H1 (cell line): ENCODE data around the gene ERP44. TPM values are rescaled to one million over a fixed set of nuclear protein-coding genes. Genes with fewer than 3 reads are reported as not detected.

ENCODE experiments used
- CTCF ChIA-PET: fragments of 300-600 bp; sonication (Branson Sonifier 250); formaldehyde crosslinking; loops from one replicate; lab custom pipeline; 2021; ENCODE audit not compliant: partially characterized antibody; lab: Charles Lee
- POLR2A ChIA-PET: fragments of 300-600 bp; sonication (Branson Sonifier 250); formaldehyde crosslinking; loops from one replicate; lab custom pipeline; 2021; ENCODE audit warnings: inconsistent platforms; ENCODE audit not compliant: partially characterized antibody; lab: Charles Lee
- DNase-seq, 2 experiments: peaks; one replicate each; pipeline versions ENCODE4 v3.0.0 to v3.0.0-alpha.2; 2010 to 2022; ENCODE audit warnings: low spot score in 2 of 2, low read depth in 1 of 2, mixed read lengths in 1 of 2
- FAIRE-seq: peaks from 2 replicates; lab custom pipeline; 2011; peaks lifted over from hg19 to GRCh38; lab: Jason Lieb, UNC
- H2AFZ ChIP-seq: 2 replicates; pipeline ENCODE4 v1.8.1; 2012; ENCODE audit warnings: low read length, inconsistent platforms
- H2AK5ac ChIP-seq: 2 replicates; pipeline ENCODE4 v1.6.1; 2013; ENCODE audit warnings: low read depth, low read length
- H2BK120ac ChIP-seq: replicated peaks from 2 replicates; pipeline ENCODE3; 2013; ENCODE audit warnings: low read depth, low read length, inconsistent platforms
- H2BK12ac ChIP-seq: 2 replicates; pipeline ENCODE4 v1.6.1; 2013; ENCODE audit warnings: low read depth, low read length
- H2BK15ac ChIP-seq: 2 replicates; pipeline ENCODE4 v1.6.1; 2013; ENCODE audit warnings: low read length
- H2BK20ac ChIP-seq: 2 replicates; pipeline ENCODE4 v1.6.1; 2013; ENCODE audit warnings: low read length
- H2BK5ac ChIP-seq: 2 replicates; pipeline ENCODE4 v1.6.1; 2013; ENCODE audit warnings: low read depth, low read length
- H3K14ac ChIP-seq: 2 replicates; pipeline ENCODE4 v1.6.1; 2013; ENCODE audit warnings: inconsistent platforms; ENCODE audit not compliant: insufficient read length
- H3K18ac ChIP-seq: 2 replicates; pipeline ENCODE4 v1.6.1; 2013; ENCODE audit warnings: low read length; ENCODE audit errors: extremely low read depth
- H3K23ac ChIP-seq: 2 replicates; pipeline ENCODE4 v1.6.1; 2013; ENCODE audit warnings: inconsistent platforms; ENCODE audit not compliant: insufficient read length
- H3K23me2 ChIP-seq: 2 replicates; pipeline ENCODE4 v1.6.1; 2013; ENCODE audit warnings: low read depth, low read length
- H3K27ac ChIP-seq: 2 replicates; pipeline ENCODE4 v1.6.1; 2011; ENCODE audit warnings: low read depth, low read length, inconsistent platforms
- H3K27me3 ChIP-seq, 4 experiments: replicated peaks in 1 of 4; 1 replicate in 1 of 4; 2 replicates in 3 of 4; pipeline versions ENCODE4 v1.6.1 to v1.8.1; 2011 to 2013; ENCODE audit warnings: low read length in 3 of 4, mild to moderate bottlenecking in 3 of 4, inconsistent platforms in 2 of 4, mixed read lengths in 2 of 4, moderate library complexity in 1 of 4; ENCODE audit not compliant: control insufficient read depth in 3 of 4, insufficient read depth in 3 of 4; ENCODE audit errors: extremely low read depth in 1 of 4
- H3K36me3 ChIP-seq, 4 experiments: 2 replicates each; pipeline versions ENCODE4 v1.6.1 to v1.8.1; 2011 to 2013; ENCODE audit warnings: mild to moderate bottlenecking in 4 of 4, low read length in 3 of 4, moderate library complexity in 2 of 4, control low read depth in 1 of 4, inconsistent platforms in 1 of 4; ENCODE audit not compliant: insufficient read depth in 4 of 4, control insufficient read depth in 2 of 4
- H3K4ac ChIP-seq: replicated peaks from 2 replicates; pipeline ENCODE3; 2013; ENCODE audit warnings: low read length, low read depth, mixed read lengths, inconsistent platforms; ENCODE audit not compliant: insufficient read length
- H3K4me1 ChIP-seq, 4 experiments: replicated peaks in 1 of 4; 1 replicate in 1 of 4; 2 replicates in 3 of 4; pipeline versions ENCODE4 v1.6.1 to v1.8.1; 2011 to 2013; ENCODE audit warnings: low read length in 3 of 4, inconsistent platforms in 2 of 4, mixed read lengths in 1 of 4; ENCODE audit not compliant: insufficient read depth in 4 of 4, control insufficient read depth in 3 of 4
- H3K4me2 ChIP-seq, 2 experiments: 2 replicates each; pipeline versions ENCODE4 v1.6.1 to v1.8.1; 2011 to 2013; ENCODE audit warnings: low read depth in 2 of 2, low read length in 2 of 2, control low read depth in 1 of 2, inconsistent platforms in 1 of 2, mild to moderate bottlenecking in 1 of 2; ENCODE audit not compliant: insufficient read depth in 1 of 2
- H3K4me3 ChIP-seq, 4 experiments: fragments of 200-600, 300-600 bp in 1 of 4; sonication (generic), shearing (Covaris generic), sonication (Bioruptor Twin) in 1 of 4; 2 replicates each; pipeline versions ENCODE4 v1.5.1 to v1.8.1; 2011 to 2016; ENCODE audit warnings: low read length in 4 of 4, low read depth in 3 of 4, control low read depth in 2 of 4, inconsistent platforms in 2 of 4, mild to moderate bottlenecking in 2 of 4, mixed read lengths in 1 of 4, moderate library complexity in 1 of 4; ENCODE audit not compliant: insufficient read depth in 2 of 4; ENCODE audit errors: extremely low read depth in 1 of 4
- H3K56ac ChIP-seq: replicated peaks from 2 replicates; pipeline ENCODE3; 2013; ENCODE audit warnings: low read depth, mild to moderate bottlenecking, mixed read lengths, low read length, inconsistent platforms; ENCODE audit not compliant: insufficient read length
- H3K79me1 ChIP-seq: 2 replicates; pipeline ENCODE4 v1.6.1; 2013; ENCODE audit warnings: low read depth, low read length, control low read depth
- H3K79me2 ChIP-seq, 2 experiments: 2 replicates each; pipeline versions ENCODE4 v1.6.1 to v1.8.1; 2012 to 2013; ENCODE audit warnings: low read length in 2 of 2, mild to moderate bottlenecking in 2 of 2, inconsistent platforms in 1 of 2; ENCODE audit not compliant: insufficient read depth in 2 of 2, control insufficient read depth in 1 of 2
- H3K9ac ChIP-seq, 4 experiments: replicated peaks in 1 of 4; 1 replicate in 1 of 4; 2 replicates in 3 of 4; pipeline versions ENCODE4 v1.6.1 to v1.8.1; 2011 to 2013; ENCODE audit warnings: low read depth in 3 of 4, low read length in 3 of 4, control low read depth in 2 of 4, mild to moderate bottlenecking in 2 of 4, moderate library complexity in 2 of 4, inconsistent platforms in 1 of 4; ENCODE audit errors: extremely low read depth in 1 of 4
- H3K9me3 ChIP-seq, 2 experiments: 2 replicates each; pipeline versions ENCODE4 v1.6.1 to v1.8.1; 2012 to 2013; ENCODE audit warnings: mild to moderate bottlenecking in 2 of 2, moderate library complexity in 2 of 2, control low read depth in 1 of 2, inconsistent platforms in 1 of 2, low read depth in 1 of 2, low read length in 1 of 2, mixed read lengths in 1 of 2; ENCODE audit not compliant: insufficient read depth in 2 of 2
- H4K20me1 ChIP-seq, 2 experiments: replicated peaks in 1 of 2; 2 replicates each; pipeline versions ENCODE3 to v1.8.1; 2011 to 2013; ENCODE audit warnings: inconsistent platforms in 2 of 2, low read length in 2 of 2, mild to moderate bottlenecking in 1 of 2; ENCODE audit not compliant: insufficient read depth in 2 of 2, control insufficient read depth in 1 of 2
- H4K5ac ChIP-seq: 2 replicates; pipeline ENCODE4 v1.6.1; 2013; ENCODE audit warnings: low read length, low read depth, mixed read lengths, inconsistent platforms; ENCODE audit not compliant: insufficient read length
- H4K8ac ChIP-seq: 2 replicates; pipeline ENCODE4 v1.8.0; 2013; ENCODE audit warnings: mild to moderate bottlenecking, moderate library complexity, low read length, inconsistent platforms; ENCODE audit not compliant: insufficient read depth; ENCODE audit errors: extremely low read depth
- H4K91ac ChIP-seq: replicated peaks from 2 replicates; pipeline ENCODE3; 2013; ENCODE audit warnings: low read length, mixed read lengths, inconsistent platforms; ENCODE audit not compliant: insufficient read length
- BCL11A ChIP-seq, 2 experiments: IDR thresholded peaks; one replicate each; pipeline ENCODE4 v1.6.1; 2011; ENCODE audit warnings: low read depth in 2 of 2, low read length in 2 of 2, mild to moderate bottlenecking in 2 of 2
- CBX8 ChIP-seq: fragments of 300-800, 300-1000 bp; sonication (generic); IDR thresholded peaks from 2 replicates; pipeline ENCODE4 v1.7.1; 2016; ENCODE audit warnings: low read depth, low read length, borderline replicate concordance
- CHD2 ChIP-seq: IDR thresholded peaks from 2 replicates; pipeline ENCODE4 v1.6.1; 2012; ENCODE audit warnings: low read length, improper control_type of control experiment
- RFX5 ChIP-seq: IDR thresholded peaks from 2 replicates; pipeline ENCODE4 v1.6.1; 2011; ENCODE audit warnings: low read depth, low read length, improper control_type of control experiment, borderline replicate concordance
- WGBS, 2 experiments: shearing (Covaris generic) in 1 of 2; methylation state at CpG; one replicate each; pipeline versions ENCODE4 v1.1.6 to v1.1.7; 2013 to 2015; ENCODE audit warnings: low lambda C conversion rate in 2 of 2, mixed read lengths in 2 of 2, inconsistent platforms in 1 of 2, low coverage in 1 of 2, missing lambda C conversion rate in 1 of 2; ENCODE audit not compliant: insufficient replicate concordance in 2 of 2, insufficient coverage in 1 of 2, insufficient read length in 1 of 2; ENCODE audit errors: extremely low coverage in 1 of 2, missing lambda C conversion rate in 1 of 2; 5-methylcytosine and 5-hydroxymethylcytosine counted together
- polyA plus RNA-seq, 7 experiments: library from polyadenylated mRNA; depleted of rRNA in 3 of 7; stranded (reverse) in 5 of 7; unstranded in 2 of 7; fragments of >200 nt in 5 of 7; fragments of 200-250 nt in 2 of 7; gene quantifications; 1 replicate in 5 of 7; 2 replicates in 1 of 7; 4 replicates in 1 of 7; pipeline versions ENCODE4 v1.2.1 to v1.2.3, GENCODE V29; 2011 to 2013; ENCODE audit warnings: missing spikeins in 2 of 7, mixed read lengths in 2 of 7
- total RNA-seq: library from RNA; stranded (reverse); fragmentation: NEBNext Ultra II Directional; extraction: Animal tissue kit (Norgen Biotek cat#: 25700); gene quantifications from 2 replicates; pipeline ENCODE4 v1.2.1, GENCODE V29; 2021

The ERP44 gene
- total and polyA plus RNA-seq, 2 of the 8 experiments (the other 6 are each of a cell fraction or from before 2014, with no cell fraction given) = 5.7 to 15.6 TPM

- Histone ChIP-seq H3K4ac (no peak overlapping the region), H3K27me3 (no peaks in the 10 kb centered on the region), H3K9ac (no peak overlapping the region), H3K79me2 (no peaks in the 10 kb centered on the region), H3K18ac (no peak overlapping the region), H3K4me1 (no peaks in the 10 kb centered on the region), H3K36me3 (peaks cover 0 to 9% (median 1%) of the 10 kb centered on the region in 4 experiments; a peak in 3 of 8 replicates), H3K27ac (no peak overlapping the region), H2AK5ac (no peak overlapping the region), H4K91ac (no peak overlapping the region), H2AFZ (no peak overlapping the region), H2BK15ac (no peak overlapping the region), H3K9me3 (peaks cover 9 to 10% of the 10 kb centered on the region in 2 experiments; a peak in 3 of 4 replicates), H3K4me3 (no peak overlapping the region)
- POLR2A ChIA-PET = no interaction called here
- no peak for DNase-seq
- 93% methylated on average over 2 of the region's 2 CpGs; no CpG with 5 or more reads in 1 of the 2 experiments for whole genome bisulfite sequencing, 2 experiments
- TF ChIP-seq RFX5 (no peak), CBX8 (no peak), BCL11A (IDR thresholded peaks at IDR 0.05; ENCODE audit: low read depth in 2 of 2, low read length in 2 of 2) (no peak), CHD2 (no peak)
- TF ChIP-seq, all 59 proteins: peak for 0
- no peaks in the 10 kb centered on the region for H3K23me2 ChIP-seq
- no peak overlapping the region for H2BK120ac ChIP-seq
- H3K56ac ChIP-seq = no peak overlapping the region
- no peak overlapping the region for H2BK20ac ChIP-seq
- no peak overlapping the region for H2BK12ac ChIP-seq
- H4K20me1 ChIP-seq = no peaks in the 10 kb centered on the region
- no peak overlapping the region for H3K23ac ChIP-seq
- no peak overlapping the region for H3K14ac ChIP-seq
- no peak overlapping the region for H2BK5ac ChIP-seq
- FAIRE-seq = no peak
- H4K8ac ChIP-seq = no peak overlapping the region
- no peak overlapping the region for H3K4me2 ChIP-seq
- no peaks in the 10 kb centered on the region for H3K79me1 ChIP-seq
- no peak overlapping the region for H4K5ac ChIP-seq
- CTCF ChIA-PET = interaction anchor here (1.0 to 1.6 kb wide), 2 partner anchors 187 to 192 kb away, joined by 3 to 6 read pairs; no protein-coding TSS in a partner anchor
These were observed 68.3 kb downstream of the ERP44 start for GRCh38 chr9:100030548-100030947.
